GM21367 (cell line): ENCODE measurements around the gene AP5Z1.

Experiments
- ATAC-seq: cut with Tn5 transposase; IDR thresholded peaks from one replicate; pipeline ENCODE4 v1.9.1; 2021; ENCODE audit not compliant: unreplicated experiment

Gene AP5Z1

DNA sequence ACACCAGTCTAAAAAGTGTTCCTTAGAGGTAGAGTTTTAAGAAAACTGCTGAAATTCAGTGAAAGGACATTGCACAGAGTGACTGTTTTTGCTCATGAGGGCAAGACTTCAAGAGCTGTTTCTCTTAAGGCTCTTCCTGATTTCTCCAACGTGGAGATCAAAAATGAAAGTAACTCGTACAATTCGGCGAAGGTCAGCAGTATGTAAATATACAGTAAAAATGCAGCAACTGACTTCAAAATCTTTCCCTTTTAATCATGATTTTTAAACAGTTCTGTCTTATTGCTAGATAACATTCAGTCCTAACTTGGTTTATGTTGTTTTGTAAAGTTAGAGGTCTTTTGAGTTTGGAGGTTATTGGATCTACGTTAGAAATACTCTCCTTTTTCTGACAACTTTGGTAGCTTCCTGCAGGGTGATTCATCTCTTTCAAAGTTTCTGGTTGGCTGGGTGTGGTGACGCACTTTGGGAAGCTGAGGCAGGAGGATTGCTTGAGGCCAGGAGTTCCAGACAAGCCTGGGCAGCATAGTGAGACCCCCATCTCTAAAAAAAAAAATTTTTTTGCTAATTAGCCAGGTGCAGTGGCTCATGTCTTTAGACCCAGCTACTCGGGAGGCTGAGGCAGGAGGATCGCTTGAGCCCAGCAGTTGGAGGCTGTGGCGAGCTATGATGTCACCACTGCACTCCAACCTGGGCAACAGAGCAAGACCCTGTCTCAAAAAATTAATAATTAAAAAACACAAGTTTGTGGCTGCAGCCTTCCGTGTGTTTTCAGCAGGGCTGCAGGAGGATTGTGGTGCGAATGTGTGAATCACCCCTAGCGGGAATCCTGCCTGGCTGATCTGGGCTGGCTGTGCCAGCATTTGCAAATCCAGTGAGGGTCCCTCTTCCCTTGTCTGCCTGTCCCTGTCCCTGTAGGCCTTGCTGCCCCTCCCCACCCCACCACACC lies 29.2 kb upstream of the AP5Z1 start:
- ATAC-seq: no peak

DNA sequence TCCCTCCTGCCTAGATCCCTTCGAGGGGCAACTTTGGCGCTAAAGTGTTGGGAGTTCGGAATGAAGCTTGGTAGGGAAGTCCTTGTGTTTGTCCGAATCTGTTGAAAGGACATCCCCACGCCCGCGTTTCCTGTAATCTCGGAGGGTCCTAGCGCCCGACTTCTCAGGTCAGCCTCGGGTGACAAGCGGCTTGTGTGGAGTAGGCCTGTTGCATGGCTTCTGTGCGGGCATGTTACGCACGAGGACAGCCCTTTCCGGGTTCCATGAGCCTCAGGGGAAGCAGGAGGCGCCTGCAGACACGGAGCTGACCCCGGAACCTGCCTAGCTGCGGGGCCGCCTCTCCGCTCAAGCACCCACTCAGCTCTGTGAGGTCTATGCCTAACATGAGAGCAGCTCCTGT lies 28.4 kb upstream of the AP5Z1 start:
- ATAC-seq: no peak

DNA sequence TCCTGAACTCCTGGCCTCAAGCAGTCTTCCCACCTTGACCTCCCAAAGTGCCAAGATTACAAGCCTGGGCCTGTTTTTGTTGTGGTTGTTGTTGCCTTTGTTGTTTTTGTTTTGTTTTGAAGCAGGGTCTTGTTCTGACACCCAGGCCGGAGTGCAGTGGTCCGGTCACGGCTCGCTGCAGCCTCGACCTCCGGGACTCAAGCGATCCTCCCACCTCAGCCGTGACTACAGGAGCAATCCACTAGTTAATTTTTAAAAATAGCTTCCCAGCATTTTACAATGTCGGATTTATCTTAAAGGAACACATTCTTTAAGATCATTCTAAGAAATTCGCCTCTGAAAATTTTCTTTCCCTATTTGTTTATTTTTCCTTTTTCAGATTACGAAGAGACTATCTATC lies 27.7 kb upstream of the AP5Z1 start:
- ATAC-seq: no peak

DNA sequence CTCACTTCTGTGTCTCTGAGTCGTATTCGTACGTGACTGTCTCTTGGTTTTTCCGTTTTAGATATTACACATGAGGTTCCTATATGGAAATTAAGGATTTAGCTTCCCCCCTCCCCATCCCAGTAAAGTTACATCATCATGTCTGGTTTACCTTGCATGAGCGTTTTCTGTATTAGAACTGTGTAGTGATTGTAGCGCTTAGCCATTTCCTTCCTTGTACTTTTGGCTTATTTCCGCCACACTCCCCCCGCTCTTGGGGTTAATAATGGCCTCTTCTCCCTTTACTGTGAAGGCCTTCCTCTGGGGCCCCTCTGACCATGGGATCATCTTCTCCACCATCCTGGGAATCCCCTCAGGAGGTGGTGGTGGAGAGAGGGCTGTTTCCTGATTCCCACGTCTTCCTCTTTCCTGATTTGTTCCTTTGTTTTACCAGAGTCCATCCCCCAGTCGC lies 27.2 kb upstream of the AP5Z1 start:
- ATAC-seq: no peak

DNA sequence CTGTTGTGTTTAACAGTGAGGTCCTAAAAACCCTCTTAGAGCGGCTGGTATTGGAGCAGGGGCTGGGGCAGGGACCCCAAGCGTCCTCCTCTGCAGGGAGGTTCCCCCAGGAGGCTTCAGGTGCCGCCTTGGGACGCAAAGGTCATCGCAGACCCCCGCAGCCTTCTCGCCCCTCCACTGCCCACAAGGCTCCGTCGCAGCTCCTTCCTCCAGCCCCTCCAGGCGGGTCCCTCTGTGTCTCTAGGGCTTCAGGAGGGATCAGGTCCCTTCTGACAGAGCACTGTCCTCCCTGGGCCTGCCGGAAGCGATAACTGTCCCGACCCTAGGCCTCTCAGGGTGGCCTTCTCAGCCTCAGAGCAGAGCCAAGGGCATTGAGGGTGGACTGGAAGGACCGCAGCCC lies 26.1 kb upstream of the AP5Z1 start:
- ATAC-seq: no peak

DNA sequence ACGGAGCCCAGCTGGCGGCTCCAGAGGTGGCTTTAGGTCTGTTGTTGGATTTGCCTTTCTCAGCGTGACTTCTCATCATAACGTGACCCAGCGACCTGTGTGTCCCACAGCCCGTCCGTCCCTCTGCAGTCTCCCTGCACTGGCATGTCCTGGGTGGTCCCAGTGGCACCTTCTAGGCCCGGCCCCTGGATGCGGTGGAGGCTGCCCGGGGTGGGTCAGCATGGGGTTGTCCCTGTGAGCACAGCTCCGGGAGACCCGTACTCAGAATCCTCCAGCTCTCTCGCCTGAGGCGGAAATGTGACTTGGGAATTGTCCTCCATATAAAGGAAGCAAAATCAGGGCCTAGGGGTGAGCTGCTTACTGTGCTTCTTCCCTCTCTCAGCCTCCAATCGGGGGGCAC lies 25.6 kb upstream of the AP5Z1 start:
- ATAC-seq: no peak

DNA sequence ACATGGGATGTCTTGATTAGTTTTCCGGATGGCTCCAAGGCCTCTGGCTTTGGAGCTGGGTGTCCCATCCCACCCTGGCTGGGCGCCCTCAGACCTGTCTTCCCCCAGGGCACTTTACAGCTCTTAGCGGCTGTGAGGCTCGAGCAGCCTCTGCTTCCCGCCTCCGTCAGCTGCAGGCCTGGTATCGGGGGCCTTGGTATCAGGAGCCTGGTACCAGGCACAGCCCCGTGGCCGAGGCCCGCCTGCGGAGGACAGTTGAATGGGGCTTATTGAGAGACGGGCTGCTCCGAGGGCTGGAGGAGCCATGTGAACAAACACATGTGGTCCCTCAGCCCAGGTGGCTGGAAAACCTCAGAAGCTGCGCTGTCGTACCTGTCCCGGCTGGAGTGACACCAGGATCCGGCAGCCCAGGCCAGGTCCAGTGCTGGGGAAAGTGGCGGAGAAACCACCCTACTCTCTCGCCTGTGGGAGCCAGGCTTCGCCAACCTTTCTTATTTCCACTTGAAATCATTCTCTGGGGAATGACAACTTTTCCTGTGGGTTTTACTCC lies 23.9 kb upstream of the AP5Z1 start:
- ATAC-seq: no peak

DNA sequence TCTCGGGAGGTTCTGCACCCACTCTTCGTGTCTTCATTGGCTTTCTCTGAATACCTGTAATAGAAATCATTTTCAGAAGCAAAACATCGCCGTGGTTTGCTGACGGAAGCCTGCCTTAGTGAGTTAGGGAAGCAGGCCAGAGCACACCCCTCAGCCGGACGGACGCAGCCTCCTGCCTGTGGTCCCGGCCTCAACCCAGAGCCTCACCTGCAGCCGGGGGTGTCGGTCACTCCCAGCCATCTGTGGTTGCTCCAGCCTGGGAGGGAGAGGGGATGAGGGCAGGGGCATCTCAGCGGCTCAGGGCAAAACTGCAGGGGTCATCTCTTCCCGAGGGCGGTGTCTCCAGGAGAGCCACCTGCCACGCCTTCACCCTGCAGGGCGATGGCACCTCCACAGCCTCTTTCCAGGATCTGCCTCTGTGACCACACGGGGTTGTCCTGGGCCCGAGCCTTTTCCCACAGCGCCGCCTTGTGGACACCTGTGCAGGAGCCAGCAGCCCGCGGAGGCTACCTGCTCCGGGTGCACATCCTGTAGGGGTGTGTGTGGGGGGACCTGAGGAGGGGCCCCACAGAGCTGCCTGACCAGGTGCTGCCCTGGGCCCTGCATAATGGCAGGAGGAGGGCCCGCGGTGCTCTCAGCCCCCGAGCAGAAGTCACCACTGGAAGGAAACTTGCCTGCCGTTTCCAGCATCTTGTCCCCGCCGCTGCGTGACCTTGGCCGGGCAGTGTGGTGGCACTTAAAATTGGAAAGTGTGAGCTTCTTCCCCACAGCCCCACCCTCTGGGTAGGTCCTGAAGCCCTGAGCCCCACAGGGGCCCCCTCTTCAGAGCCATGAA lies 21.6 kb upstream of the AP5Z1 start:
- ATAC-seq: peak; percentile 76

DNA sequence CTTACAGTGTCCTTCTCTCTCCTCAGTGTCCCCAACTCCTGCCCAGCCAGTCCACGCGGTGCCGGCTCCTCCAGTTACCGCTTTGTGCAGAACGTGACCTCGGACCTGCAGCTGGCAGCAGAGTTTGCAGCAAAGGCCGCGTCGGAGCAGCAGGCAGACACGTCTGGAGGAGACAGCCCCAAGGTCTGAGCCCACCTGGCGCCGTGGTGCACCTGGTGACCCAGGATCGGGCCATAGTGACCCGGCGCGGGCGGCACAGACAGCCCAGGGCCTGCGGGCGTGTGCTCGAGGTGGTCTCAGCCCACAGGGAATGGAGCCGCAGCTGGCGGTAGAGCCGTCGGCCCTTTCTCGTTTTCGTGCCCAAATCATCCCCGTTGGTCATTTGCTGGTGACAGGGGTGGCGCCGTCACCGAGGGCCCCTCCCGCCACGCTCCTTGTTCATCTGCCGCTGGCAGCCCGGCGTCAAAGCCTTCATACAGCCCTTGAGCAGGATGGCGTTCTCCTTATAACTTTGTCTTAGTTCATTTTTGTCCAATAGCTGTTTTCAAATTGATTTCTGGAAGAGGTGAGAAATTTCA lies 20.9 kb upstream of the AP5Z1 start:
- no peak for ATAC-seq

DNA sequence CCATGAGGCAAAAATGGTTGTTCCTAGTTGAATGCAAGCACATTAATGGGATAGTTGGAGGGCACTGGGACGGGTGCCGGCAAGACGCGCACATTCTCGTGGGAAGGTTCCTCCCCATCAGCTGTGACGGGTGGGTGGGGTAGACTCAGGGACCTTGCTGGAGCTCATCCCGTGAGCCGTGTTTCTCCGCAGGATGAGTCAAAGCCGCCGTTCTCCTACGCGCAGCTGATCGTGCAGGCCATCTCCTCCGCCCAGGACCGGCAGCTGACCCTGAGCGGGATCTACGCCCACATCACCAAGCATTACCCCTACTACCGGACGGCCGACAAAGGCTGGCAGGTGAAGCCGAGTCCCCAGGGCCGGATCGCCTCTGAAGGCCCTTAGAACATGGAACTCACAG lies 20.4 kb upstream of the AP5Z1 start:
- no peak for ATAC-seq

DNA sequence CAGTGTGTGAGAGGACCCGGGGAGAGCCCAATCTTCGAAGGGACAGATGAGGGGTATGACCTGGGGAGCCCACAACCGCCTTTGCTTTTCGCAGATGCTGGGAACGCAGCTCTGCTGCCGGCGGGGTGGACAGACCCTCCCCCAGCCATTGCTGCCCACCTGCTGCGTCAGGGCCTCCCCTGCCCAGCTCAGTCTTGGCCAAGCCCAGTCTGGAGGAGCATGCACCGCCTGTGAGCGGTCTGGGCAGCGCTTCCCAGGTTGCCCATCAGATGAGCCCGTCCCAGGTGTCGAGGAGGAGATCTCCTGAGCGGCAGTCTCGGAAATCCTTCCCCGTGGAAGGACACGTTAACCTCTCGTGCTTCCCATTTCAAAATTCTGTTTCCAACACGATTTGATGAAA lies 17.3 kb upstream of the AP5Z1 start:
- no peak for ATAC-seq

DNA sequence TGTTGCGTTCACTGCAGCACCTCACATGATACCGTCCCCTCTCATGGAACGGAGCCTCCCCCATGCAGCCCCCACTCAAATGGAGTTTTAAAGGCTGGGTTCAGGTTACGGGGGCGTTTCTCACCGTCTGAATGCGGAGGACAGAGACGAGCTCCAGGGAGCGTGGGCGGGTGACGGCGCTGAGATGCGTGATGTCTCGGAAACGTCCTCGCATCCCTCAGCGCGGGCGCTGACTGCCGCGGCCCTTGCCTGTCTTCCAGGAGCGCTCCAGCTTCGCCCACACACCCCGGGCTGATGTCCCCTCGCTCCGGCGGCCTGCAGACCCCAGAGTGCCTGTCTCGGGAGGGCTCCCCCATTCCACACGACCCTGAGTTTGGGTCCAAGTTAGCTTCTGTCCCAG lies 16.6 kb upstream of the AP5Z1 start:
- no peak for ATAC-seq

DNA sequence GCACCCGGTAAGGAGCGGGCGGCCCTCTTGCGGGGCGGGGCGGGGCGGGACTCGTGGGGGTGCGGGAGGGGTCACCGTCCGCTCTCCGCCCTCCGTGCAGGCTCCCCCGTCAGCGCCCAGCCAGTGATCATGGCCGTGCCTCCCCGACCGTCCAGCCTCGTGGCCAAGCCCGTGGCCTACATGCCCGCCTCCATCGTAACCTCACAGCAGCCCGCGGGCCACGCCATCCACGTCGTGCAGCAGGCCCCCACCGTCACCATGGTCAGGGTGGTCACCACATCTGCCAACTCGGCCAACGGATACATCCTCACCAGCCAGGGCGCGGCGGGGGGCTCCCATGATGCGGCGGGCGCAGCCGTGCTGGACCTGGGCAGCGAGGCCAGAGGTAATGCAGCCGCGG lies 16.2 kb upstream of the AP5Z1 start:
- no peak for ATAC-seq

DNA sequence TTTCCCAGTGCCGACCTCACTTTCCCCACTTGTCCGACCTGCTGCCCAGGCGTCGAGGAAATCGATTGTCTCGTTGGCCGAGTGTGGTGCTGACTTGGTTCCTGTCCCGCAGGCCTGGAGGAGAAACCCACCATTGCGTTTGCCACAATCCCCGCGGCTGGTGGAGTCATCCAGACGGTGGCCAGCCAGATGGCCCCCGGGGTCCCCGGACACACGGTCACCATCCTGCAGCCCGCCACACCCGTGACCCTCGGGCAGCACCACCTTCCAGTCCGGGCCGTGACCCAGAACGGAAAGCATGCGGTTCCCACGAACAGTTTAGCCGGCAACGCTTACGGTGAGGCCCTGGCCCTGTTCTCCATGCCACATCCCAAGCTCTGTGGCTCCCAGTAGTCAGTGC lies 14.5 kb upstream of the AP5Z1 start:
- ATAC-seq: no peak

DNA sequence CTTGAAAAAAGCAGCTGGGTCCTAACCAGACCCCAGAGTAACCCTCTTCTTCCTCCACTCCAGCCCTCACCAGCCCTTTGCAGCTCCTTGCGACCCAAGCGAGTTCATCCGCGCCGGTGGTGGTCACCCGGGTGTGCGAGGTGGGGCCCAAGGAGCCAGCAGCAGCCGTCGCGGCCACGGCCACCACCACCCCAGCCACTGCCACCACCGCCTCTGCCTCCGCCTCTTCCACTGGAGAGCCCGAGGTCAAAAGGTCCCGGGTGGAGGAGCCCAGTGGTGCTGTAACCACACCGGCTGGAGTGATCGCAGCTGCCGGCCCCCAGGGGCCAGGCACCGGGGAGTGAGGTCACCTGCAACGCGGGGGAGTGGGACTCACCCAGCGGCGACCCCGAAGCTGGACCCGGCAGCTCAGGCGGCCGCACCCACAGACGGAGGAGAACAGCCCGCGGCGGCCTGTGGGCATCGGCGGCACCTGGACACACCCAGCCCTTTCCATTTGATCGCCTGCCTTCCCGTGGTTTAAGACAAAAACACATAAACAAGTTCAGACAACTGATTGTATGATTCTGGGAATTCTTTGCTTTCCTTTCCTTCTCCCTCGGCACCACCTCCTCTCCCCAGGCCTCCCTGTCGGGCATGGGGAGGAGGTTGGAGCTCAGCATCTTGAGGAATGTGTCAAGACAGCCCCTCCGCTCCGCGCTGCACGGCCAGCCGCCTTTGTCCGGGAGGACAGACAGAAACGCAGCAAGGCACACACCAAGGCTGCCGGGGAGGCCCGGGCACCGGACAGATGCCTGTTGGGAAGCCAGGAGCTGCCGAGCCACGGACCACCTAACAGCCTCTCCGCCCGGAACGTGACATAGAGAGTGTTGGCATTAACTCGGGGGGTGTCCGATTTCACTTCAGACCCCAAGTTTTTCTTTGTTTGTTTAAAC lies 13.0 kb upstream of the AP5Z1 start:
- ATAC-seq: no peak

DNA sequence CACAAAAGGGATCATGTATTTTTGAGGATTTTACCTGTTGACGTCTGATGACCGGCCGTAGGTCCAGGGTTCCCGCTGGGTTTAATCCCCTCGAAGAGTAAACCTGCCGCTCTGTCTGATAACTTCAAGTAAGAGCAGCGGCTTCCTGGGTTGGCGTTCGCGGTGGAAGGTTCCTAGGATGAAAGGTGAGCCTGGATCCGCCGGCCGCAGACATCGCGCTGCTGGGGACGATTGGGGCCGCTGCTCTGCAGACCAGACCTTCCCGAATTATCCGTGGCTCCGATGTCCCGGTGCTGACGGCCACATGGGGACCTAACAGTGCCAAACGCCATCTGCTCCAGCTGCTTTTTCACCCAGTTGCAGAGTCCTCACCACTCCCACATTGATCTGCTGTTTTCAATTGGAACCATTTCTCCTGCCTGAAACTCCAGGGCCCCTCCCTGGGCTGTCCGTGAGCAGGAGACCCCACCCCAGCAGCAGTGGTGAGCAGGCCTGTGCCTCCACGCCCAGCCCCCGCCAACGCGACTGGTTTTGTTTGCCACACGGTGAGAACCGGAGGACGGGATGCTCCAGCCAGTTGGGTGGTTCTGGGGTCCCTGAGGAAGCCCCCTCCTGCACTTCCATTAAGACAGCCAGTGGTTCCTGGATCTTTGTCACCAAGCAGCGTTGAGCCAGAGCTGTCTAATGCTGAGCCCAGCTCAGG lies 12.2 kb upstream of the AP5Z1 start:
- ATAC-seq: no peak

DNA sequence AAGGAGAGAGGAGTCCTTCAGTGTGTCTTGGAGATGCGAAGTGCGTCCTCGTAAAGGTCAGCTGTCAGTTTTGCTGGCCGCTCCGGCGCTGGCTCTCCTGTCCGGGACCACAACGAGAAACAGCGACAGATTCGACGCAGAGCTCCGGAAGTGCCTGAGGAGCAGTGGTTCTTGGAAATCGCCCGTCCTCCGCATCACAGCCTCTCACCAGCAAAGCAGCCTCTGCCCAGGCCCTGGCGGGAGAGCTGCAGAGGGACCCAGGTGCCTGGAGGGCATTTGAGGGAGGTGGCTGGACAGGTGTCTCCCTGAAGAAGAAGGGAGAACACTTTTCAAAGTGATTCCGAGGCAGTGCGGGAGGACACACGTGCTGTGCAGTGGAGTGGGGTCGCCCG lies 11.6 kb upstream of the AP5Z1 start:
- ATAC-seq: no peak

DNA sequence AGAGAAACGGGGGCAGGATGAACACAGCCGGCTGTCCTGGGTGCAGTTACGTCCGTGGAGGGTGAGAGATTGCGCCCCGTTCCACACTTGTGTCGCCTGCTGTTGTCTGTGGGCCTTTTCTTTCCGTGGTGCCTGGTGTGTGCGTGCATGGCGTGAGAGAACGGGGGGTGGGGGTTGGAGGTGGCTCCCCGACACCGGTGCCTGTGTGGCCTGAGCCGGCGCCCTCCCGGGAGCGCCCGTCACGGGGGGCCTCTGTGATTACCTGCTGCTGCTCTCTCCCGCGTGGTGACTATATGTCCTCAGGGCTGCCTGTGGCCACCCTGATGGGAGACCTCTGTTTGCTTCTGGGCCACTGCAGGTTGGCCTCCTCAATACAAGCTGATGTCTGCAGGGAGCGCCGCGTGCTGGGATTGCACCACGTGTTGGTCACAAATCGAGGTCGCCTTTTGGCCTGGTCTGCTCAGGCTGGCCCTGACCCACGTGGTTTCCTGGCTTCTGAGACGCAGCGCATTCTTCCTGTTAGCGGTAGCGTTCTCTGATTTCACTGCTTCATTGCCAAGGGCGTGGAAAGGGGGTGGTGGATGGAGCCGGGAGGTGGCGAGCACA lies 10.9 kb upstream of the AP5Z1 start:
- ATAC-seq: no peak

DNA sequence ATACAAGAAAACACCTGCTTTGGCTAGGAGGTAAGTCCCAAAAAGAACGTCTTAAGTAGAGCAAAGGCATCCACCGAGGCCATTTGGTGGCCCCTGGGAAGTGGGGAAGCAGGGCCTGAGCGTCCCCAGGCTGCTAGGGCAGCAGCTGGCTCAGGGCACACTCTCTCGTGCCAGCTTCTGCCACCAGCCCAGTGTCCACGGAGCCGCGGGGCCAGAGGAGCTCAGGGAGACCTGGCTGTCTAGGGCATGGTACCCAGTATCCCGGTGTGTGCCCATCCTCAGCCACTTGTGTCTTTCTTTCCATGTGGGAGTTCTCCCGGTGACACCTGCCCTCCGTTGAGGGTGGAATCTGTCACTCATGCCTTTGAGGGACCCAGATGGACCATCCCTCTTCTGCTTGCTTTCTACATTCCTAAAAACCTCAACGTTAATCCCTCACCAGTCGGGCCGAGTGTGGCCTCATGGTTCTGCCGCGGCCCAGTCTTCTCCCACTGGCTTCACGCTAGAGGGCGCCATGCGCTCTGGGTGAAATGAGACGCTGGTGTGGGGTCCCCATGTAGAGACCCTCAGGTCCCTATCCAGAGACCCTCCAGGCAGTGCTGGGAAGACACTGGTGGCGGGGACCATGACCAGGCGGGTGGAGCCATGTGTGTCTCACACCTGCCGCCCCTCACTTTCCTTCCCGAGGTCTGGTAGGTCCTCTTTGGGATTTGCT lies 9.5 kb upstream of the AP5Z1 start:
- no peak for ATAC-seq
